OCI-LY1 (cell line): Measurements from ENCODE around the gene LRMDA.

Experiments used
- EZH2 ChIP-seq: fragments of 200-600 bp; sonication (generic), shearing (Covaris generic); IDR thresholded peaks from 2 replicates; pipeline ENCODE4 v1.8.0; 2017; ENCODE audit warnings: borderline replicate concordance, mixed run types, mild to moderate bottlenecking, antibody characterized with exemption, low read length, moderate library complexity, mixed read lengths
- TF ChIP-seq, protein P1 (sequence below): fragments of 200-600 bp; sonication (generic), shearing (Covaris generic); IDR thresholded peaks from 2 replicates; pipeline ENCODE4 v1.5.1; 2017; ENCODE audit warnings: mild to moderate bottlenecking, antibody characterized with exemption, low read length, moderate library complexity, mixed read lengths

GRCh38 chr10:76150876-76151288, 719.5 kb downstream of the LRMDA start:
- TF ChIP-seq, protein P1, sequence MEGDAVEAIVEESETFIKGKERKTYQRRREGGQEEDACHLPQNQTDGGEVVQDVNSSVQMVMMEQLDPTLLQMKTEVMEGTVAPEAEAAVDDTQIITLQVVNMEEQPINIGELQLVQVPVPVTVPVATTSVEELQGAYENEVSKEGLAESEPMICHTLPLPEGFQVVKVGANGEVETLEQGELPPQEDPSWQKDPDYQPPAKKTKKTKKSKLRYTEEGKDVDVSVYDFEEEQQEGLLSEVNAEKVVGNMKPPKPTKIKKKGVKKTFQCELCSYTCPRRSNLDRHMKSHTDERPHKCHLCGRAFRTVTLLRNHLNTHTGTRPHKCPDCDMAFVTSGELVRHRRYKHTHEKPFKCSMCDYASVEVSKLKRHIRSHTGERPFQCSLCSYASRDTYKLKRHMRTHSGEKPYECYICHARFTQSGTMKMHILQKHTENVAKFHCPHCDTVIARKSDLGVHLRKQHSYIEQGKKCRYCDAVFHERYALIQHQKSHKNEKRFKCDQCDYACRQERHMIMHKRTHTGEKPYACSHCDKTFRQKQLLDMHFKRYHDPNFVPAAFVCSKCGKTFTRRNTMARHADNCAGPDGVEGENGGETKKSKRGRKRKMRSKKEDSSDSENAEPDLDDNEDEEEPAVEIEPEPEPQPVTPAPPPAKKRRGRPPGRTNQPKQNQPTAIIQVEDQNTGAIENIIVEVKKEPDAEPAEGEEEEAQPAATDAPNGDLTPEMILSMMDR = no peak
- TF ChIP-seq EZH2 = no peak
